Activated CD4-positive, alpha-beta memory T cell treated with anti-CD3 and anti-CD28 coated beads for 36 hours (primary cell): ENCODE measurements around the gene NCOA3. TPM values are rescaled to one million over a fixed set of nuclear protein-coding genes. Genes with fewer than 3 reads are reported as not detected.

Source experiments
- total RNA-seq, 2 experiments: library from RNA; stranded (reverse); gene quantifications; one replicate each; pipeline ENCODE4 v1.2.3, GENCODE V29; 2021

NCOA3 gene
- total RNA-seq, 2 experiments from 2014 or later = 72.0 to 81.8 TPM

Other genes starting within 250 kb of the NCOA3 start
- 10 to 100 TPM; 28.1 to 29.6 TPM for gene ZMYND8, start 145.2 kb upstream of the NCOA3 start, total RNA-seq